ENCODE data around the gene LEMD1. TPM values are rescaled to one million over a fixed set of nuclear protein-coding genes. Genes with fewer than 3 reads are reported as not detected.

The LEMD1 gene
- total RNA-seq, 1 donor from 2014 or later = not detected

DNA sequence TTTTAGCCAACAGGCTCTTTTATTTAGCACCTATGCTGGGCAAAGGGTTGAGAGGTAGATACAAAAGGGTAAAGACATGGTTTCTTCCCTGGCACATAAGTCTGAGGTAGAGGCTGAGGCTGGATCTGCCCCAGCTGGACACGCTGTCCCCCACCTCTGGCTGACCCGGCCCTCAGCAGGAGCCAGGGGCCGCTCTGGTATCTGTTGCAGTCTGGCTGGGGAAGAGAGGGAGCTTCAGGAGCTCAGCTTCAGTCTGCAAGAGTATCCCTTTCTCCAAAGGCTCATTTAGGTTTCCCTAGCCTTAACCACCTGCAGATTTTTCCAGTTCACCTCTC lies 19.8 kb upstream of the LEMD1 start:
- TF ChIP-seq, protein P1, sequence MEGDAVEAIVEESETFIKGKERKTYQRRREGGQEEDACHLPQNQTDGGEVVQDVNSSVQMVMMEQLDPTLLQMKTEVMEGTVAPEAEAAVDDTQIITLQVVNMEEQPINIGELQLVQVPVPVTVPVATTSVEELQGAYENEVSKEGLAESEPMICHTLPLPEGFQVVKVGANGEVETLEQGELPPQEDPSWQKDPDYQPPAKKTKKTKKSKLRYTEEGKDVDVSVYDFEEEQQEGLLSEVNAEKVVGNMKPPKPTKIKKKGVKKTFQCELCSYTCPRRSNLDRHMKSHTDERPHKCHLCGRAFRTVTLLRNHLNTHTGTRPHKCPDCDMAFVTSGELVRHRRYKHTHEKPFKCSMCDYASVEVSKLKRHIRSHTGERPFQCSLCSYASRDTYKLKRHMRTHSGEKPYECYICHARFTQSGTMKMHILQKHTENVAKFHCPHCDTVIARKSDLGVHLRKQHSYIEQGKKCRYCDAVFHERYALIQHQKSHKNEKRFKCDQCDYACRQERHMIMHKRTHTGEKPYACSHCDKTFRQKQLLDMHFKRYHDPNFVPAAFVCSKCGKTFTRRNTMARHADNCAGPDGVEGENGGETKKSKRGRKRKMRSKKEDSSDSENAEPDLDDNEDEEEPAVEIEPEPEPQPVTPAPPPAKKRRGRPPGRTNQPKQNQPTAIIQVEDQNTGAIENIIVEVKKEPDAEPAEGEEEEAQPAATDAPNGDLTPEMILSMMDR (IDR thresholded peaks at IDR 0.05) = no peak
- Mint-ChIP-seq H3K4me3 (ENCODE audit: unreplicated experiment) (no peak overlapping the region), H3K4me1 (ENCODE audit: low read depth) (peaks cover 12% of the 10 kb centered on the region), H3K9me3 (ENCODE audit: low read depth) (no peaks in the 10 kb centered on the region), H3K27me3 (ENCODE audit: low read depth) (peaks cover 36% of the 10 kb centered on the region), H3K36me3 (ENCODE audit: low read depth) (no peaks in the 10 kb centered on the region), H3K27ac (ENCODE audit: unreplicated experiment) (no peak overlapping the region)
- DNase-seq (ENCODE audit: low spot score) = no peak

DNA sequence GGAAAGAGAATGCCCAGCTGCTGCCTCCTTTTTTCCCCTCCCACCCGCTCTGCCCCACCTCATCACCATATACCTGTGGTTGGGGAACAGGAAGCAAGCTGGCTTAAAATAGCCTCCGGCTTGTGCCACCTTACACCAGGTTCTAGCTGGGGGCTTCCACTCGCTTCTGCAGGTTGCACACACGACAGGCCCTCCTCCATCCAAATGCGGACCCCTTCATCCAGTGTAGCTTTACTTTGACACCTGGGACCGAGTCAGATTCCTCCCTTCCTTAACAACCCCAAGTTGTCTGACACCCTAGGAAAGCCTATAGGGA lies 19.4 kb upstream of the LEMD1 start:
- Mint-ChIP-seq H3K36me3 (ENCODE audit: low read depth) (no peaks in the 10 kb centered on the region), H3K4me3 (ENCODE audit: unreplicated experiment) (no peak overlapping the region), H3K27me3 (ENCODE audit: low read depth) (peaks cover 38% of the 10 kb centered on the region), H3K9me3 (ENCODE audit: low read depth) (no peaks in the 10 kb centered on the region), H3K4me1 (ENCODE audit: low read depth) (peaks cover 12% of the 10 kb centered on the region), H3K27ac (ENCODE audit: unreplicated experiment) (no peak overlapping the region)
- no peak for DNase-seq (ENCODE audit: low spot score)
- TF ChIP-seq, protein P1 (IDR thresholded peaks at IDR 0.05) = no peak

DNA sequence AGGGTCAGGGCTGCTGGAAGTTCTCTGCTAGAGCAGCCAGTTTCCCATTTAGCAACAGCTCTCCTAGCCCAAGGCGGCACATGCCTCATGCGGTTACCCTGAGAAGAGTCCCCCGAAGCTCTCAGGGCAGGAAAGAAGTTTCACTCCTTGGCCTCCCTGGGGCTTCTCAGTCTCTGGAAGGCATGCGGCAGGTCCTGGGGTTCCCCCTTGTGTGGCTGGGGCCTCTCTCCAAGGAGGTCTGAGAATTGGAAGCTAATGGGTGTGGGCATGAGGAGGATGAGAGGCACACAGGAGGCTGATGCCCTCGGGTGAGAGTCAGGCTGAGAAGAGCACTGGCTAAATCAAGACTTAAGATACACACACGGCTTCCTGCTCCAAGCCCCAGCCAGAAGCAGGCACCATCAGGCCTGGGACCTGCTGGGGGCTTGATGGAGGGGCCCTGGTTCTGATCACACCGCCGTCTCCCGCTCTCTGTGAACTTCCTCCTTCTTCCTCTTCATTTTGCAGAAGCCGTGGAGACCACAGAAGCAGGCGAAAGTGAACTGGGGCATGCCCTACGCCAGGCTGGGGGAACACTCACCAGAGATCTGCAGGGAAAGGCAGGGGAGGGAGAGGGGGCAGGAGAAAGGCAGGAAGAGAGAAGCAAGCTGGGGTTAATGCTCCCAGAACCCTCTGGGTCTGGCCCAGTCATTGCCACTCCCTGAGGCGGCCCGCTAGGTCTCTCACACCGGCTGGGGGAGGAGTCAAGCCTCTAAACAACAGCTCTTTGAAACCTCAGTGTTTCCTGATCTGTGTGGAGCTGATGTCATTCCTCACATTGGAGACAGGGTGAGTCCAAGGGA lies 18.8 kb upstream of the LEMD1 start:
- Mint-ChIP-seq H3K27ac (ENCODE audit: unreplicated experiment) (no peak overlapping the region), H3K36me3 (ENCODE audit: low read depth) (no peaks in the 10 kb centered on the region), H3K4me3 (ENCODE audit: unreplicated experiment) (no peak overlapping the region), H3K4me1 (ENCODE audit: low read depth) (peaks cover 12% of the 10 kb centered on the region), H3K9me3 (ENCODE audit: low read depth) (no peaks in the 10 kb centered on the region), H3K27me3 (ENCODE audit: low read depth) (peaks cover 39% of the 10 kb centered on the region)
- no peak for DNase-seq (ENCODE audit: low spot score)
- TF ChIP-seq, protein P1 (IDR thresholded peaks at IDR 0.05) = no peak

DNA sequence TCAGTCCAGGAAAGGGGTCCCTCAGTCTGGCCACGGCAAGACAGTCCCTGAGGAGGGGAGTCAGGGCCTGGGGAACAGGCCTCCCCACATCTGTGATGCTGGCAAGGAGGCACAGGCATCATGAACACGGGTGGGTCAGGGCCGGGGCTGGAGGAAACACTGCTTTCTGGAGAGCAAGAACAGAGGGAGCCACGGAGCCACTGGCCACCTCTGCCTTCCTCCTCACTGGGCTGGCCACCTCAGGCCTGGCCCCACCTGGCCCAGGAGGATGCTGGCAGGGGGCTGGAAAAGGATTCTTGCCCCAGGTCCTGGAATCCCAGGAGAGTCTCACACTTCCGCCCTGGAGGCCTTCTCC lies 18.2 kb upstream of the LEMD1 start:
- H3K36me3 Mint-ChIP-seq (ENCODE audit: low read depth) = no peaks in the 10 kb centered on the region
- peaks cover 40% of the 10 kb centered on the region for H3K27me3 Mint-ChIP-seq (ENCODE audit: low read depth)
- H3K4me3 Mint-ChIP-seq (ENCODE audit: unreplicated experiment) = no peak overlapping the region
- no peak for DNase-seq (ENCODE audit: low spot score)
- H3K27ac Mint-ChIP-seq (ENCODE audit: unreplicated experiment) = no peak overlapping the region
- TF ChIP-seq, protein P1 (IDR thresholded peaks at IDR 0.05) = no peak
- peaks cover 12% of the 10 kb centered on the region for H3K4me1 Mint-ChIP-seq (ENCODE audit: low read depth)
- no peaks in the 10 kb centered on the region for H3K9me3 Mint-ChIP-seq (ENCODE audit: low read depth)

DNA sequence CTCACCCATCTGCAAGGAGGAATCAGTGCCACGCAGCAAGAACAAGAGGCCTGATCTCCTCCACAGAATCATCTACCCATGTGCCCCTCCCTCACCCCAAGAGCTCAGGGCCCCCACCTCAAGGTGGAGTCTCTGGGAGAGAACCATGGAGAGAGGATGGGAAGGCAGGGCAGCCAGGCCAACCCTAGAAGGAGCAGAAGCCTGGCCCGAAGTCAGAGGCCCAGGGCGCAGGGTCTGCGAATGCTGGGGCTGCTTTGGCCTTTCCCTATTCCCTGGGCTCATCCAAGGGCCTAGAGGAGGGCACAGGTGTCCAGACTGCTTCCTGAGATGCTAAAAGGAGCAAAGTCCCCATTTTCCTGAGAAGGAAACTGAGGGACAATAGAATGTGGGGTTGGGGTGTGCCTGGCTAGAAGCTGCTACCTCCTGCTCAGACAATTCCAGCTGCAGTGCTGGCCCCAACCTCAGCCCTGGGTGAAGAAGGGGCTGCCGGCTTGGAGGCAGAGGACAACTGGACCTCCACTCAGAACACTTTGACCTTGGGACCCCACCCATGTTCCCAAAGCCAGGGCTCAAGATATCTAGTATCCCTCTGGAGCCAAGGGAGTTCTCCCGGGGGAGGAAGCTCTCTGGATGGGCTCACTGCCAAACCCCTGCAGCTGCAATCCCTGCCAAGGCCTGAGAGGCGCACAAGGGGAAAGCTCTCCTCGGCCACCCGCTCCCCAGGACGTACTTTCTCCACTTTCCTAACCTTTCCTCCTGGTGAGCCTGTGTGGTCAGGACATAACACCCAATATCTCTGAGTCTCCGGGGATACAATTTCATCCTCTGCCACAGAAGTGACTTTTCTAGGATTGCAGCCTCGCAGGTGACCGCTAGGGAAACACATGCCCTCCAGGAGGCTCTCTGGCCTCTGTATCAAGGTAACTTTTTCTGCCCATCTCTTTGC lies 16.6 kb upstream of the LEMD1 start:
- TF ChIP-seq, protein P1 (IDR thresholded peaks at IDR 0.05) = peak; percentile 66
- Mint-ChIP-seq H3K27me3 (ENCODE audit: low read depth) (peaks cover 39% of the 10 kb centered on the region), H3K9me3 (ENCODE audit: low read depth) (no peaks in the 10 kb centered on the region), H3K27ac (ENCODE audit: unreplicated experiment) (no peak overlapping the region), H3K4me1 (ENCODE audit: low read depth) (peaks cover 12% of the 10 kb centered on the region), H3K4me3 (ENCODE audit: unreplicated experiment) (no peak overlapping the region), H3K36me3 (ENCODE audit: low read depth) (no peaks in the 10 kb centered on the region)
- no peak for DNase-seq (ENCODE audit: low spot score)

Data from chondrocyte (in vitro differentiated cells).